Measurements from ENCODE around the gene NUDT1. TPM values are rescaled to one million over a fixed set of nuclear protein-coding genes. Genes with fewer than 3 reads are reported as not detected.

Gene NUDT1
- total RNA-seq, 1 experiment from 2014 or later = 64.7 TPM

GRCh38 chr7:2202901-2203765, 38.9 kb upstream of the NUDT1 start:
- in situ Hi-C loops (cut with HindIII; ENCODE audit: low pct_unique_long_range_greater_than_20kb, low sequenced_read_pairs) = no loop called here
- DNase-seq (ENCODE audit: low read depth) = no peak

GRCh38 chr7:2203766-2204300, 38.2 kb upstream of the NUDT1 start:
- DNase-seq (ENCODE audit: low read depth) = no peak
- in situ Hi-C loops (cut with HindIII; ENCODE audit: low pct_unique_long_range_greater_than_20kb, low sequenced_read_pairs) = no loop called here

- in situ Hi-C loops (cut with HindIII; ENCODE audit: low pct_unique_long_range_greater_than_20kb, low sequenced_read_pairs) = no loop called here
- DNase-seq (ENCODE audit: low read depth) = no peak
These were observed 37.6 kb upstream of the NUDT1 start for GRCh38 chr7:2204446-2204845.

- in situ Hi-C loops (cut with HindIII; ENCODE audit: low pct_unique_long_range_greater_than_20kb, low sequenced_read_pairs) = no loop called here
- DNase-seq (ENCODE audit: low read depth) = no peak
These were observed 36.8 kb upstream of the NUDT1 start for GRCh38 chr7:2205036-2205780.

GRCh38 chr7:2208712-2209111, 33.3 kb upstream of the NUDT1 start:
- in situ Hi-C loops (cut with HindIII; ENCODE audit: low pct_unique_long_range_greater_than_20kb, low sequenced_read_pairs) = no loop called here
- DNase-seq (ENCODE audit: low read depth) = no peak

GRCh38 chr7:2209146-2209960, 32.7 kb upstream of the NUDT1 start:
- peak; percentile 39 for DNase-seq (ENCODE audit: low read depth)
- in situ Hi-C loops (cut with HindIII; ENCODE audit: low pct_unique_long_range_greater_than_20kb, low sequenced_read_pairs) = no loop called here

GRCh38 chr7:2209961-2210323, 32.1 kb upstream of the NUDT1 start:
- DNase-seq (ENCODE audit: low read depth) = no peak
- in situ Hi-C loops (cut with HindIII; ENCODE audit: low pct_unique_long_range_greater_than_20kb, low sequenced_read_pairs) = no loop called here

GRCh38 chr7:2210551-2211258, 31.3 kb upstream of the NUDT1 start:
- in situ Hi-C loops (cut with HindIII; ENCODE audit: low pct_unique_long_range_greater_than_20kb, low sequenced_read_pairs) = no loop called here

GRCh38 chr7:2211259-2211880, 30.7 kb upstream of the NUDT1 start:
- in situ Hi-C loops (cut with HindIII; ENCODE audit: low pct_unique_long_range_greater_than_20kb, low sequenced_read_pairs) = no loop called here
- DNase-seq (ENCODE audit: low read depth) = no peak

More at GRCh38 chr7:2210551-2211258, 31.3 kb upstream of the NUDT1 start:
- DNase-seq (ENCODE audit: low read depth) = no peak

- in situ Hi-C loops (cut with HindIII; ENCODE audit: low pct_unique_long_range_greater_than_20kb, low sequenced_read_pairs) = no loop called here
- DNase-seq (ENCODE audit: low read depth) = no peak
These were observed 30.1 kb upstream of the NUDT1 start for GRCh38 chr7:2211926-2212325.

- in situ Hi-C loops (cut with HindIII; ENCODE audit: low pct_unique_long_range_greater_than_20kb, low sequenced_read_pairs) = no loop called here
- DNase-seq (ENCODE audit: low read depth) = no peak
These were observed 29.1 kb upstream of the NUDT1 start for GRCh38 chr7:2212906-2213305.

GRCh38 chr7:2213551-2214215, 28.3 kb upstream of the NUDT1 start:
- no peak for DNase-seq (ENCODE audit: low read depth)
- in situ Hi-C loops (cut with HindIII; ENCODE audit: low pct_unique_long_range_greater_than_20kb, low sequenced_read_pairs) = no loop called here

- no peak for DNase-seq (ENCODE audit: low read depth)
- in situ Hi-C loops (cut with HindIII; ENCODE audit: low pct_unique_long_range_greater_than_20kb, low sequenced_read_pairs) = no loop called here
These were observed 27.4 kb upstream of the NUDT1 start for GRCh38 chr7:2214636-2215035.

GRCh38 chr7:2215851-2216250, 26.2 kb upstream of the NUDT1 start:
- no peak for DNase-seq (ENCODE audit: low read depth)
- in situ Hi-C loops (cut with HindIII; ENCODE audit: low pct_unique_long_range_greater_than_20kb, low sequenced_read_pairs) = no loop called here

- no peak for DNase-seq (ENCODE audit: low read depth)
- in situ Hi-C loops (cut with HindIII; ENCODE audit: low pct_unique_long_range_greater_than_20kb, low sequenced_read_pairs) = no loop called here
These were observed 24.8 kb upstream of the NUDT1 start for GRCh38 chr7:2217206-2217605.

GRCh38 chr7:2217716-2218443, 24.1 kb upstream of the NUDT1 start:
- in situ Hi-C loops (cut with HindIII; ENCODE audit: low pct_unique_long_range_greater_than_20kb, low sequenced_read_pairs) = no loop called here
- no peak for DNase-seq (ENCODE audit: low read depth)

- in situ Hi-C loops (cut with HindIII; ENCODE audit: low pct_unique_long_range_greater_than_20kb, low sequenced_read_pairs) = no loop called here
- DNase-seq (ENCODE audit: low read depth) = no peak
These were observed 23.6 kb upstream of the NUDT1 start for GRCh38 chr7:2218444-2218785.
